Small intestine (tissue), 7 donors: ENCODE measurements around the gene GAS7. TPM values are rescaled to one million over a fixed set of nuclear protein-coding genes. Genes with fewer than 3 reads are reported as not detected.

Experiments
- DNase-seq, 2 donors: peaks; one replicate each; pipeline versions ENCODE4 v3.0.0 to v3.0.0-alpha.2; 2013
- FAIRE-seq: peaks from 2 replicates; lab custom pipeline; 2012; peaks lifted over from hg19 to GRCh38; lab: Jason Lieb, UNC
- H3K27ac ChIP-seq, 3 donors: one replicate each; pipeline ENCODE4 v1.5.1; 2013; ENCODE audit warnings: low read length in 2 of 3, mild to moderate bottlenecking in 2 of 3, control low read depth in 1 of 3, inconsistent platforms in 1 of 3, low read depth in 1 of 3, moderate library complexity in 1 of 3
- H3K27me3 ChIP-seq, 3 donors: one replicate each; pipeline ENCODE4 v1.6.1; 2013; ENCODE audit warnings: low read length in 3 of 3, inconsistent platforms in 1 of 3; ENCODE audit not compliant: control insufficient read depth in 3 of 3, insufficient read depth in 3 of 3
- H3K36me3 ChIP-seq, 3 donors: one replicate each; pipeline ENCODE4 v1.6.1; 2013; ENCODE audit warnings: low read length in 3 of 3, inconsistent platforms in 1 of 3, low read depth in 1 of 3, mild to moderate bottlenecking in 1 of 3, moderate library complexity in 1 of 3; ENCODE audit not compliant: control insufficient read depth in 3 of 3, insufficient read depth in 2 of 3
- H3K4me1 ChIP-seq, 3 donors: one replicate each; pipeline ENCODE4 v1.6.1; 2013; ENCODE audit warnings: low read length in 2 of 3, inconsistent platforms in 1 of 3, low read depth in 1 of 3, mild to moderate bottlenecking in 1 of 3, moderate library complexity in 1 of 3; ENCODE audit not compliant: control insufficient read depth in 3 of 3, insufficient read depth in 2 of 3
- H3K4me3 ChIP-seq, 3 donors: one replicate each; pipeline ENCODE4 v1.5.1; 2013; ENCODE audit warnings: low read length in 3 of 3, control low read depth in 1 of 3, inconsistent platforms in 1 of 3, low read depth in 1 of 3, mild to moderate bottlenecking in 1 of 3, moderate library complexity in 1 of 3
- H3K9me3 ChIP-seq, 2 donors: one replicate each; pipeline ENCODE4 v1.6.1; 2013; ENCODE audit warnings: low read depth in 1 of 2, low read length in 1 of 2; ENCODE audit not compliant: control insufficient read depth in 2 of 2, insufficient read depth in 1 of 2
- WGBS, 3 donors: extraction: QIAGEN DNeasy Blood & Tissue Kit; methylation state at CpG; one replicate each; pipeline ENCODE4 v1.1.7; 2013; 5-methylcytosine and 5-hydroxymethylcytosine counted together
- polyA plus RNA-seq, 4 donors: library from polyadenylated mRNA; stranded (reverse) in 3 of 4; unstranded in 1 of 4; fragments of 200-250 nt in 3 of 4; fragments of 120-200 nt in 1 of 4; gene quantifications; one replicate each; pipeline versions ENCODE4 v1.2.1 to v1.2.3, GENCODE V29; 2013
- donor health status: healthy with polysubstance abuse.
- donor health status: control.
- donor health status: control.
- donor health status: Bipolar disorder and iron deficiency.
- donor health status: healthy.

The GAS7 gene
- polyA plus RNA-seq, 4 donors = 1.1 to 14.9 (median 5.9) TPM

DNA sequence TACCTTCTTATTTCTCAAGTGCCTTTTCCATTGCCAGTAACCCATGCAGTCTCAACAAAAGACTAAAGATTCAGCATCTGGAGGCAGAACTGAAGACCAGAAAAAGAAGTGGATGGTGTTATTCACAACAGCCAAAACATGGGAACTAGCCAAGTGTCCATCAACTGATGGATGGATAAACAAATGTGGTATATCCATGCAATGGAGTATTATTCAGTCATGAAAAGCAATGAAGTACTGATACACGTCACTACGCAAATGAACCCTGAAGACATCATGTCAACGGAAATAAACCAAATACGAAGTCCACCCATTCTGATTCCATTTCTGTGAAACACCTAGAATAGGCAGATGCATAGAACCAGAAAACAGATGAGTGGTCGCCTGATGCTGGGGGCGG lies 25.6 kb downstream of the GAS7 start:
- no peaks in the 10 kb centered on the region for H3K9me3 ChIP-seq
- 94 to 98% (median 96%) methylated on average over 6 of the region's 6 CpGs for WGBS, 3 donors
- DNase-seq (no peak), FAIRE-seq (no peak)
- no peak overlapping the region for H3K27ac ChIP-seq
- H3K4me3 ChIP-seq = no peak overlapping the region
- H3K36me3 ChIP-seq = no peaks in the 10 kb centered on the region
- no peaks in the 10 kb centered on the region for H3K27me3 ChIP-seq
- peaks cover 0 to 4% (median 0%) of the 10 kb centered on the region in 3 donors for H3K4me1 ChIP-seq

DNA sequence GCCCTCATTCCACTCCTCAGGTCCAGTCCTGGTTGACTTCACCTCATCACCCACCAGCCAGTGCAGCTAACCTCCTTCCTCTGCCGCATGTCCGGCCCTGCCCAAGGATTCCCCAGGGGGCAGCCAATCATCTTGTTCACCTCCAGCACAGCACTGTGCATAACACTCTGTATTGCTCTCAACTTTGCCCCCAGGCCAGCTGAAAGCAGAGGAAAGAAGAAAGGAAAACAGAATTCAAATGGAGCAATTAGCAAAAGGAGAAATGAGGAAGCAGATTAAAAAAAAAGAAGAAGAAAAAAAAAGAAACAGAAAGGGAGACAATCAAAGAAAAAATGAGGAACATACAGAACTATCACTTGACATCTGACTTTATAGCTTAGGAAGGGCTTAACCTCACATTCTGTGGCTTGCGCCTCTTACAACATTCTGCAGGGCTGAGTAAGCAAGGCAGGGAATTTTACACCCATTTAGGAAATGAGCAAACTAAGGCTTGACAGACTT lies 26.1 kb downstream of the GAS7 start:
- no peaks in the 10 kb centered on the region for H3K36me3 ChIP-seq
- DNase-seq (peak in 1 of 2 donors; percentile 46), FAIRE-seq (no peak)
- H3K9me3 ChIP-seq = no peaks in the 10 kb centered on the region
- H3K27ac ChIP-seq = peak overlapping the region in 2 of 3 donors; percentile 2 to 25
- peaks cover 0 to 4% (median 0%) of the 10 kb centered on the region in 3 donors for H3K4me1 ChIP-seq
- H3K4me3 ChIP-seq = no peak overlapping the region
- WGBS, 3 donors = 34 to 42% (median 40%) methylated on average over 3 of the region's 3 CpGs
- H3K27me3 ChIP-seq = no peaks in the 10 kb centered on the region

DNA sequence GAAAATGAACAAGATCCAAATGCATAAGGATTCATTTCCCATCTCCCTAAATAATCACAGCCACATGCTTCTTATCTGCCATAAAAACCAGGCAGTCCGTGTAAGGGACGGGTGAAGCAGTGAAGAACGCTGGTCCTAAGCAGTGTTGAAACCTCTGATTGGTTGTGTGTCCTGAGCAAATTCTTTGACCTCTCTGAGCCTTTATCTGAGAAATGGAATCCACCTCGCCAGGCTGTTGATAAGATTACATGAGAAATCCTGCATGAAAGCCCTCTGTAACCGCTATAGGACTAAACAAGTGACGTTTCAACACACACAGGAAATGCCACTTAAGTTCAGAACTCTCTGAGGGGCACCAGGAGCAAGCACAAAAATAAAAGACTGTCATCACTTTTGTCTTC lies 26.8 kb downstream of the GAS7 start:
- Histone ChIP-seq H3K4me1 (peaks cover 0 to 4% (median 0%) of the 10 kb centered on the region in 3 donors), H3K9me3 (no peaks in the 10 kb centered on the region), H3K36me3 (no peaks in the 10 kb centered on the region), H3K4me3 (no peak overlapping the region), H3K27ac (peak overlapping the region in 1 of 3 donors; percentile 25), H3K27me3 (no peaks in the 10 kb centered on the region)
- DNase-seq (no peak), FAIRE-seq (no peak)
- 15 to 27% (median 17%) methylated on average over 6 of the region's 6 CpGs for WGBS, 3 donors

DNA sequence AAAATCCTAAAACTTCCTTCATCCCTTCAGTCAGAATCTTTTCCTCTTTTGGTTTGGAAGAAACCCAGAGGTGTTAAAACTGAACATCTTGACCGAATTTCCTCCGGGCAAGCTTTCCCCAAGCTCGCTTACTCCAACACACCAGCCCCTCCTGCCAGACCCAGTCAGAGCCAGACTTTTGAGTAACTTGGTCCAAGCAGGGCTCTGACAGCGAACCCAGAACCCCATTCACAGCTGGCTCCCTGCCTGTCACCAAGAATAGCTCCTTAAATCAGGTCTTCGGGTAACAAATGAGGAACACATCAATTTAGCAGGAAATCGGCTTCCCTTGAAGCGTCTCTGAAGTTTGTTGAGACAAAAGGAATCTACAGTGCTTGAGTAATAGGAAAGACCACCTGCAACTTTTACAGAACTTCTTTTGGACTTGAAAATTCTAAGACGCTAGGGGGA lies 27.3 kb downstream of the GAS7 start:
- FAIRE-seq = no peak
- Histone ChIP-seq H3K27me3 (no peaks in the 10 kb centered on the region), H3K36me3 (no peaks in the 10 kb centered on the region), H3K4me1 (peaks cover 0 to 4% (median 0%) of the 10 kb centered on the region in 3 donors), H3K4me3 (no peak overlapping the region), H3K27ac (no peak overlapping the region), H3K9me3 (no peaks in the 10 kb centered on the region)
- WGBS, 3 donors = 41 to 75% (median 69%) methylated on average over 8 of the region's 8 CpGs
- no peak for DNase-seq

DNA sequence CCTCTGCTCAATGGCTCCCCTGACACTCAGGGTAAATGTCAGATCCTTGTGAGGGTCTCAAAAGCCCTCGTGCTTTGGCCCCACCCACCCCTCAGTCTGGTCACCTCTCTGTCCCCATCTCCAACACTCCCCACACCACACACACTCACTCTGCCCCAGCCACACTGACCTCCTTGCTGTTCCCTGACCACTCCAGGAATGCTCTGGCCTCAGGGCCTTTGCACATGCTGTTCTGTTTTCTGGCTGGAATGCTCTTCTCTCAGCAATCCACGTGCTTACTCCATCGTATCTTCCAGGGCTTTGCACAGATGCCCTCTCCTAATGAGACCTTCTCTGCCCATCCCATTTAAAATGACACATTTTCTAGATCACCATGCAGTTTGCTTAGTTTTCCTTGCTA lies 28.2 kb downstream of the GAS7 start:
- Histone ChIP-seq H3K4me1 (peaks cover 0 to 4% (median 0%) of the 10 kb centered on the region in 3 donors), H3K27ac (no peak overlapping the region), H3K36me3 (no peaks in the 10 kb centered on the region), H3K4me3 (no peak overlapping the region), H3K27me3 (no peaks in the 10 kb centered on the region), H3K9me3 (no peaks in the 10 kb centered on the region)
- FAIRE-seq (no peak), DNase-seq (no peak)
- 69 to 77% (median 76%) methylated on average over 3 of the region's 3 CpGs for WGBS, 3 donors

DNA sequence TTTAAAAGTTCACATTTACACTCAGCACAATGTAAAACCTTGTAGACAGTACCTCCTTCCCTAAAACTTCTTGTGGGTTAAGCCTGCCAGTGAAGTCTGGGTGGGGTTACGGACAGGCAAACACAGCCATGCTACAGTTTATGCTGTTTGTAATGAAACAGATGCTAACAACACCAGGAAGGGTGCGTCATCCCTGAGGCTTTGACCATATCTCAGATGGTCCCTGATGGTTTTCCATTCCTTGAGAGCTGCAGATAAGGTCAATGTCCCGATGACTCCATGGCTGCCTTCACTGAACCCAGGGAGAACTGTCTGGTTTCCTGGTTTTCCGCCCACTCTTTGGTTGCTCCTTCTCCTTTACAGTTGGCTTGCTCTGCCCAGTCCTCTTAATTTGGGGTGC lies 29.1 kb downstream of the GAS7 start:
- peaks cover 0 to 4% (median 0%) of the 10 kb centered on the region in 3 donors for H3K4me1 ChIP-seq
- DNase-seq = no peak
- H3K36me3 ChIP-seq = no peaks in the 10 kb centered on the region
- no peak for FAIRE-seq
- no peak overlapping the region for H3K4me3 ChIP-seq
- no peaks in the 10 kb centered on the region for H3K9me3 ChIP-seq
- no peaks in the 10 kb centered on the region for H3K27me3 ChIP-seq
- WGBS, 3 donors = 77 to 84% (median 79%) methylated on average over 4 of the region's 4 CpGs
- no peak overlapping the region for H3K27ac ChIP-seq

DNA sequence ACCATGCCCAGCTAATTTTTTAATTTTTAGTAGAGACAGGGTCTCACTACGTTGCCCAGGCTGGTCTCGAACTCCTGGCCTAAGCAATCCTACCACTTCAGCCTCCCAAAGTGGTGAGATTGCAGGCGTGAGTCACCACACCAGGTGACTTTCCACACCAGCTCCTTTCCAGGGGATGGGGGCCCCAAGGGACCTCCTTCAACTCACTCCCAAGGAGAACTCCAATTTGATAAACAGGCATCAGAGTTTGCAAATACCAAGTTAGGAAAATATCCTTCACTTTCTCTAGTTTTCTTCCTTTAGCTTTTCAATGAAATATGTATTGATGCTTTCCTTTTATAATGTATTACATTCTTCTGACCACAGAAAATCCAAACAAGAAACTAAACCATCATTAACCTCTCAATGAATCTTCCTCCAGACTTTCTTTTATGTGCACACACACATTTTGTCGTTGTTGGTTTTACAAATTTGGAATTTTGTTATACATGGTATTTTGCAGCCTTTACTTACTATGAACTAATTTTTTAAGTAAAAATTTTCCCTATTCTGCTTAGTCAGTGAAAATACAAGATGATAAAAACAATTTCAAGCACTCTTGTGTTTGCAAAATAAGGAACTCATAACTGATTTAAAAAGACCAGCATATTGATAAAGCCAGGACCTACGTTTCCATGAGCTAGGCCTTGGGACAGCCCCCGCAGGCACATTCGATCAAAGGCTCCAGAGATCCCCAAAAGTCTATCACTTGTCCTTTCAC lies 32.0 kb downstream of the GAS7 start:
- no peak overlapping the region for H3K4me3 ChIP-seq
- H3K9me3 ChIP-seq = no peaks in the 10 kb centered on the region
- FAIRE-seq (no peak), DNase-seq (no peak)
- no peaks in the 10 kb centered on the region for H3K27me3 ChIP-seq
- WGBS, 3 donors = 74 to 89% (median 77%) methylated on average over 7 of the region's 7 CpGs
- no peaks in the 10 kb centered on the region for H3K4me1 ChIP-seq
- no peak overlapping the region for H3K27ac ChIP-seq
- no peaks in the 10 kb centered on the region for H3K36me3 ChIP-seq

DNA sequence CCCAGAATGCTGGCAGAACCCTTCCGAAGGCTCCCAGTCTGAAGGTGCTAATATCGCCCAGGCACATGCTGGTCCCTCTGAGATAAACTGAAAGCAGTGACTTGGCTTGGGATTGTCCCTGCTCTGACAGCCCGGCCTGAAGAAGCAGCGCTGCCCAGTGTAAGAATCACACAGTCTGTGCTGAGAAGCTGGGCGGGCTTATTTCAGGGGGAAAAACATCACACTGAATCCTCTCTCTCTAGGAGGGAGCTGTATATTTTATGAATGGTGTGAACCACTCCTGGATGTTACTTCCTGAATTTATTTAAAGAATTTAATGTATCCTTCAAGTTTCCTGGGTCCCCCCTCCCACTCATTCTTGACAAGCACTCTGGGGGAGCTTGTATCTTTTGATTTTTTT lies 36.3 kb downstream of the GAS7 start:
- no peak for DNase-seq
- H3K27me3 ChIP-seq = no peaks in the 10 kb centered on the region

More for the DNA sequence above, 36.3 kb downstream of the GAS7 start:
- Histone ChIP-seq H3K9me3 (no peaks in the 10 kb centered on the region), H3K4me3 (no peak overlapping the region), H3K36me3 (no peaks in the 10 kb centered on the region), H3K27ac (no peak overlapping the region), H3K4me1 (no peaks in the 10 kb centered on the region)
- WGBS, 3 donors = 61 to 85% (median 74%) methylated on average over 5 of the region's 5 CpGs
- no peak for FAIRE-seq
